Right cardiac atrium (tissue), 5 donors: ENCODE data around the gene FAM180A. TPM values are rescaled to one million over a fixed set of nuclear protein-coding genes. Genes with fewer than 3 reads are reported as not detected.

Source experiments
- ATAC-seq, 2 donors: fragments of 200-7000 bp; cut with Tn5 transposase; one replicate each; pipeline versions ENCODE4 v1.8.0 to v1.9.1; 2020; ENCODE audit warnings: moderate library complexity in 2 of 2, mild to moderate bottlenecking in 1 of 2
- DNase-seq, 3 donors: peaks; one replicate each; pipeline ENCODE4 v3.0.0-alpha.2; 2020
- H3K27ac ChIP-seq: one replicate; pipeline ENCODE4 v1.5.1; 2013; ENCODE audit warnings: mild to moderate bottlenecking, low read length, control low read depth, moderate library complexity
- H3K27me3 ChIP-seq: one replicate; pipeline ENCODE4 v1.6.1; 2013; ENCODE audit not compliant: control insufficient read depth, insufficient read depth
- H3K4me1 ChIP-seq: one replicate; pipeline ENCODE4 v1.6.1; 2013; ENCODE audit warnings: low read length; ENCODE audit not compliant: control insufficient read depth, insufficient read depth
- H3K4me3 ChIP-seq: one replicate; pipeline ENCODE4 v1.5.1; 2013; ENCODE audit warnings: low read length, control low read depth
- H3K9me3 ChIP-seq: one replicate; pipeline ENCODE4 v1.6.1; 2013; ENCODE audit warnings: low read length; ENCODE audit not compliant: control insufficient read depth
- WGBS: extraction: QIAGEN DNeasy Blood & Tissue Kit; methylation state at CpG from one replicate; pipeline ENCODE4 v1.1.7; 2013; 5-methylcytosine and 5-hydroxymethylcytosine counted together
- intact Hi-C, 4 donors: fragments of 100-400 bp; cut with DNase I; formaldehyde crosslinking; loops; one replicate each; pipeline versions ENCODE4 v1.11.0 to v1.14.0; 2022 to 2023
- polyA plus RNA-seq: library from polyadenylated mRNA; stranded (reverse); fragments of 200-250 nt; gene quantifications from one replicate; pipeline ENCODE4 v1.2.3, GENCODE V29; 2013
- total RNA-seq, 4 donors: library from RNA; stranded (reverse); fragmentation: NEBNext Ultra II Directional; extraction: Animal tissue kit (Norgen Biotek cat#: 25700); gene quantifications; one replicate each; pipeline ENCODE4 v1.2.1, GENCODE V29; 2021
- donor health status: healthy with polysubstance abuse.
- donor health status: DM: no; HTN: yes; CAD: no.
- donor health status: DM: no; HTN: no; CAD: no.
- donor health status: DM: no; HTN: yes; CAD: no; lungs with severe emphysema.
- donor health status: DM: yes; HTN: yes; CAD: no.

Gene FAM180A
- total and polyA plus RNA-seq, 5 donors, result 1.6 to 11.3 (median 6.4) TPM

- Histone ChIP-seq H3K27ac (no peak overlapping the region), H3K4me3 (no peak overlapping the region), H3K9me3 (no peaks in the 10 kb centered on the region), H3K4me1 (peaks cover 3% of the 10 kb centered on the region), H3K27me3 (no peaks in the 10 kb centered on the region)
- DNase-seq, result no peak
- ATAC-seq, result peak; percentile 22 to 46
- 26% methylated on average over 7 of the region's 7 CpGs for WGBS
- intact Hi-C loops, result no loop called here
Observed at GRCh38 chr7:135712796-135713195, 35.8 kb downstream of the FAM180A start.

GRCh38 chr7:135712182-135712782 is 36.3 kb downstream of the FAM180A start:
- Histone ChIP-seq H3K9me3 (no peaks in the 10 kb centered on the region), H3K27ac (no peak overlapping the region), H3K4me3 (no peak overlapping the region), H3K27me3 (no peaks in the 10 kb centered on the region), H3K4me1 (peaks cover 3% of the 10 kb centered on the region)
- DNase-seq (no peak), ATAC-seq (peak in 1 of 2 donors; percentile 16)
- WGBS, result 55% methylated on average over 4 of the region's 4 CpGs
- intact Hi-C loops, result no loop called here

GRCh38 chr7:135711139-135711469 is 37.5 kb downstream of the FAM180A start:
- Histone ChIP-seq H3K9me3 (no peaks in the 10 kb centered on the region), H3K4me3 (no peak overlapping the region), H3K27me3 (no peaks in the 10 kb centered on the region), H3K4me1 (peaks cover 3% of the 10 kb centered on the region), H3K27ac (no peak overlapping the region)
- ATAC-seq (no peak), DNase-seq (no peak)
- WGBS, result 59% methylated on average over 8 of the region's 8 CpGs
- intact Hi-C loops, result no loop called here

- intact Hi-C loops, result no loop called here
- Histone ChIP-seq H3K4me1 (peaks cover 3% of the 10 kb centered on the region), H3K9me3 (no peaks in the 10 kb centered on the region), H3K27ac (no peak overlapping the region), H3K27me3 (no peaks in the 10 kb centered on the region), H3K4me3 (no peak overlapping the region)
- ATAC-seq (peak in 1 of 2 donors; percentile 43), DNase-seq (peak in 1 of 3 donors; percentile 58)
- WGBS, result 46% methylated on average over 11 of the region's 11 CpGs
Observed at GRCh38 chr7:135710417-135711138, 38.0 kb downstream of the FAM180A start.

GRCh38 chr7:135709508-135709907 is 39.1 kb downstream of the FAM180A start:
- H3K4me3 ChIP-seq, result no peak overlapping the region
- intact Hi-C loops, result no loop called here
- no peaks in the 10 kb centered on the region for H3K27me3 ChIP-seq
- peaks cover 3% of the 10 kb centered on the region for H3K4me1 ChIP-seq
- no peak overlapping the region for H3K27ac ChIP-seq
- DNase-seq (no peak), ATAC-seq (no peak)
- no peaks in the 10 kb centered on the region for H3K9me3 ChIP-seq
- 95% methylated on average over 3 of the region's 3 CpGs for WGBS

- Histone ChIP-seq H3K9me3 (no peaks in the 10 kb centered on the region), H3K27me3 (no peaks in the 10 kb centered on the region), H3K4me3 (no peak overlapping the region), H3K4me1 (peaks cover 3% of the 10 kb centered on the region), H3K27ac (no peak overlapping the region)
- 92% methylated on average over 14 of the region's 14 CpGs for WGBS
- intact Hi-C loops, result no loop called here
- DNase-seq (no peak), ATAC-seq (no peak)
Observed at GRCh38 chr7:135708041-135708440, 40.6 kb downstream of the FAM180A start.

- Histone ChIP-seq H3K4me3 (no peak overlapping the region), H3K27ac (no peak overlapping the region), H3K9me3 (no peaks in the 10 kb centered on the region), H3K27me3 (no peaks in the 10 kb centered on the region), H3K4me1 (no peaks in the 10 kb centered on the region)
- intact Hi-C loops, result no loop called here
- ATAC-seq (no peak), DNase-seq (no peak)
- WGBS, result 59% methylated on average over 5 of the region's 5 CpGs
Observed at GRCh38 chr7:135707570-135707966, 41.0 kb downstream of the FAM180A start.

- 57% methylated on average over 7 of the region's 7 CpGs for WGBS
- Histone ChIP-seq H3K4me1 (no peaks in the 10 kb centered on the region), H3K27me3 (no peaks in the 10 kb centered on the region), H3K27ac (no peak overlapping the region), H3K9me3 (no peaks in the 10 kb centered on the region), H3K4me3 (no peak overlapping the region)
- ATAC-seq (no peak), DNase-seq (no peak)
- intact Hi-C loops, result no loop called here
Observed at GRCh38 chr7:135706858-135707569, 41.6 kb downstream of the FAM180A start.

GRCh38 chr7:135706038-135706742 is 42.4 kb downstream of the FAM180A start:
- ATAC-seq, result no peak
- Histone ChIP-seq H3K4me3 (no peak overlapping the region), H3K9me3 (no peaks in the 10 kb centered on the region), H3K27ac (no peak overlapping the region), H3K27me3 (no peaks in the 10 kb centered on the region), H3K4me1 (no peaks in the 10 kb centered on the region)
- intact Hi-C loops, result no loop called here
- no peak for DNase-seq
- 87% methylated on average over 20 of the region's 20 CpGs for WGBS

GRCh38 chr7:135704698-135705097 is 43.9 kb downstream of the FAM180A start:
- DNase-seq (no peak), ATAC-seq (no peak)
- 57% methylated on average over 5 of the region's 5 CpGs for WGBS
- no peak overlapping the region for H3K4me3 ChIP-seq
- intact Hi-C loops, result no loop called here
- no peaks in the 10 kb centered on the region for H3K4me1 ChIP-seq
- no peak overlapping the region for H3K27ac ChIP-seq
- H3K9me3 ChIP-seq, result no peaks in the 10 kb centered on the region
- H3K27me3 ChIP-seq, result no peaks in the 10 kb centered on the region

GRCh38 chr7:135704074-135704473 is 44.5 kb downstream of the FAM180A start:
- H3K4me1 ChIP-seq, result no peaks in the 10 kb centered on the region
- H3K4me3 ChIP-seq, result no peak overlapping the region
- no peaks in the 10 kb centered on the region for H3K27me3 ChIP-seq
- DNase-seq (no peak), ATAC-seq (peak; percentile 8 to 24)
- WGBS, result 75% methylated on average over 2 of the region's 2 CpGs
- no peaks in the 10 kb centered on the region for H3K9me3 ChIP-seq
- intact Hi-C loops, result no loop called here
- H3K27ac ChIP-seq, result no peak overlapping the region
